ENCODE data around the gene RNLS. TPM values are rescaled to one million over a fixed set of nuclear protein-coding genes. Genes with fewer than 3 reads are reported as not detected.

RNLS gene
- total RNA-seq, 1 experiment from 2014 or later: 8.1 TPM

DNA sequence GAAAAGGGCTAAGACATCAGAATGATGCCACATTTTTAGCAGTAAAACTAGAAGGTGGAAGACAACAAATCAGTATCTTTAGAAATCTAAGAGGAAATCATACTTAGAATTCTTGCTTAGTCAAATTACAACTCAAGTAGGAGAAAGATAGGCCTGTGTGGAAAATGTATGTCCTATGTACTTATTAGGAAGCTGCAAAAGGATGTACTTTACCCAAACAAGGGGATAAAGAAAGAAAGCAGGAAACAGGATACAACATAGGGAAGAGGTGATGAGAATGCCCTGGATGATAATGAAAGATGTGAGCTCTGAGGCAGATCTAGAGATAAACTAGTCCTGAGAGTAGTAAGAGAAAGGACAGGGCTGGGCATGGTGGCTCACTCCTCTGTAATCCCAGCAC is 54.9 kb downstream of the RNLS start:
- no peaks in the 10 kb centered on the region for H3K27me3 ChIP-seq (replicated peaks; ENCODE audit: insufficient read depth, low read depth, low read length, poor library complexity)
- H3K27ac ChIP-seq (ENCODE audit: low read depth, low read length, poor library complexity, severe bottlenecking): no peak overlapping the region
- BruUV-seq (replicated peaks): no TSS peak
- intact Hi-C loops (cut with micrococcal nuclease; ENCODE audit: unreplicated experiment): no loop called here
- no peak for TF ChIP-seq EZH2 (IDR thresholded peaks at IDR 0.05; ENCODE audit: borderline replicate concordance, low read depth, low read length, poor library complexity, severe bottlenecking)
- TF ChIP-seq, protein P1, sequence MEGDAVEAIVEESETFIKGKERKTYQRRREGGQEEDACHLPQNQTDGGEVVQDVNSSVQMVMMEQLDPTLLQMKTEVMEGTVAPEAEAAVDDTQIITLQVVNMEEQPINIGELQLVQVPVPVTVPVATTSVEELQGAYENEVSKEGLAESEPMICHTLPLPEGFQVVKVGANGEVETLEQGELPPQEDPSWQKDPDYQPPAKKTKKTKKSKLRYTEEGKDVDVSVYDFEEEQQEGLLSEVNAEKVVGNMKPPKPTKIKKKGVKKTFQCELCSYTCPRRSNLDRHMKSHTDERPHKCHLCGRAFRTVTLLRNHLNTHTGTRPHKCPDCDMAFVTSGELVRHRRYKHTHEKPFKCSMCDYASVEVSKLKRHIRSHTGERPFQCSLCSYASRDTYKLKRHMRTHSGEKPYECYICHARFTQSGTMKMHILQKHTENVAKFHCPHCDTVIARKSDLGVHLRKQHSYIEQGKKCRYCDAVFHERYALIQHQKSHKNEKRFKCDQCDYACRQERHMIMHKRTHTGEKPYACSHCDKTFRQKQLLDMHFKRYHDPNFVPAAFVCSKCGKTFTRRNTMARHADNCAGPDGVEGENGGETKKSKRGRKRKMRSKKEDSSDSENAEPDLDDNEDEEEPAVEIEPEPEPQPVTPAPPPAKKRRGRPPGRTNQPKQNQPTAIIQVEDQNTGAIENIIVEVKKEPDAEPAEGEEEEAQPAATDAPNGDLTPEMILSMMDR (conservative IDR thresholded peaks at IDR 0.05; ENCODE audit: low read depth, low read length): no peak
- DNase-seq (ENCODE audit: low spot score): no peak
- no peak overlapping the region for H3K4me3 ChIP-seq (ENCODE audit: low read depth, low read length, poor library complexity, severe bottlenecking)
- ChIA-PET POLR2A (ENCODE audit: low non-redundant PET) (no interaction called here), CTCF (no interaction called here)
- no peaks in the 10 kb centered on the region for H3K9me3 ChIP-seq (ENCODE audit: low read depth, low read length, poor library complexity, severe bottlenecking)
- H3K4me1 ChIP-seq (ENCODE audit: insufficient read depth, low read length, poor library complexity, severe bottlenecking): no peaks in the 10 kb centered on the region
- H3K36me3 ChIP-seq (ENCODE audit: insufficient read depth, low read length, poor library complexity, severe bottlenecking): no peaks in the 10 kb centered on the region

DNA sequence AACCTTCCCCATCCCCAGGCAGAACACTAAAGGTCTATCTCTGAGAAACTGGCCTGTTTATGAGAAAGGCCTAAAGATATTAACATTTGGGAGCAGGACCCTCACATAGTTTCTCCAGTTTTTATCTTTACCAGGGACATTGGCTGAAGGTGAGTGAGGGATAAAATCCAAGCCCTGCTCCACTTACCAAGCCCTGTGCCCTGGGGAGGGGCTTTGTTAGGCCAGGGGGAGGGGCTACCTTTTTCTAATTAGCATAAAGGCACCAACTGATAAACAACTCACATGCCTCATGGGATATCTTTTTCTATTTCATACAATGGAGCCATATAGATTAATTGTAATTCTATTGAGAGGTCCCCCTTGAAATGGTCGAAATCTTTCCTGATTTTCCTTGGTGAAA is 55.9 kb downstream of the RNLS start:
- no peaks in the 10 kb centered on the region for H3K27me3 ChIP-seq (replicated peaks; ENCODE audit: insufficient read depth, low read depth, low read length, poor library complexity)
- no peaks in the 10 kb centered on the region for H3K9me3 ChIP-seq (ENCODE audit: low read depth, low read length, poor library complexity, severe bottlenecking)
- intact Hi-C loops (cut with micrococcal nuclease; ENCODE audit: unreplicated experiment): no loop called here
- no peaks in the 10 kb centered on the region for H3K36me3 ChIP-seq (ENCODE audit: insufficient read depth, low read length, poor library complexity, severe bottlenecking)
- ChIA-PET POLR2A (ENCODE audit: low non-redundant PET) (no interaction called here), CTCF (no interaction called here)
- BruUV-seq (replicated peaks): no TSS peak
- no peak overlapping the region for H3K27ac ChIP-seq (ENCODE audit: low read depth, low read length, poor library complexity, severe bottlenecking)
- no peaks in the 10 kb centered on the region for H3K4me1 ChIP-seq (ENCODE audit: insufficient read depth, low read length, poor library complexity, severe bottlenecking)
- no peak overlapping the region for H3K4me3 ChIP-seq (ENCODE audit: low read depth, low read length, poor library complexity, severe bottlenecking)
- no peak for TF ChIP-seq EZH2 (IDR thresholded peaks at IDR 0.05; ENCODE audit: borderline replicate concordance, low read depth, low read length, poor library complexity, severe bottlenecking)
- TF ChIP-seq, protein P1 (conservative IDR thresholded peaks at IDR 0.05; ENCODE audit: low read depth, low read length): no peak
- DNase-seq (ENCODE audit: low spot score): no peak

DNA sequence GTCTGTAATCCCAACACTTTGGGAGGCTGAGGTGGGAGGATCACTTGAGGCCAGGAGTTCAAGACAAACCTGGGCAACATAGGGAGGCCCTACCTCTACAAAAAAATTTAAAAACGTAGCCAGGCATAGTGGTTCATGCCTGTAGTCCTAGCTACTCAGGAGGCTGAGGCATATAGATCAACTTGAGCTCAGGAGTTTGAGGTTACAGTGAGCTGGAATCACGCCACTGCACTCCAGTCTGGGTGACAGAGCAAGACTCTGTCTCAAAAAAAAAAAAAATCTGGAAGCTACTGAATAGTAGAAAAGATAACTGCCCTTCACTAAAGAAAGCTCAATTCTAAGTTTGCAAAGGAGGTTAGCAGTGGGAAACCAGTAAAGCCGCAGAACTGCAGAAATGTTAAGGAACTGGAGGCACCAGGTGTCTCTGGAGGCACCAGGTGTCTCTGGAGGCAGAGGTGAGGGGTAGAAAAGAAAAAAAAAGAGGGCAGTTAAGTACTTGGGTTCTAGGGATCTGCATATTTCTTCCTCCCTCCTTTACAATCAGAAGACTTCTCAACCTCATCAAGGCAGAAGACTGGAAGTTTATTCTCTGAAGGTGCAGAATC is 56.5 kb downstream of the RNLS start:
- TF ChIP-seq, protein P1 (conservative IDR thresholded peaks at IDR 0.05; ENCODE audit: low read depth, low read length): no peak
- TF ChIP-seq EZH2 (IDR thresholded peaks at IDR 0.05; ENCODE audit: borderline replicate concordance, low read depth, low read length, poor library complexity, severe bottlenecking): no peak
- H3K4me1 ChIP-seq (ENCODE audit: insufficient read depth, low read length, poor library complexity, severe bottlenecking): no peaks in the 10 kb centered on the region
- CTCF ChIA-PET: no interaction called here
- POLR2A ChIA-PET (ENCODE audit: low non-redundant PET): interaction anchor here (0.6 kb wide), 1 partner anchor 217 kb away, joined by 3 read pairs; no protein-coding TSS in a partner anchor
- no peaks in the 10 kb centered on the region for H3K9me3 ChIP-seq (ENCODE audit: low read depth, low read length, poor library complexity, severe bottlenecking)
- H3K36me3 ChIP-seq (ENCODE audit: insufficient read depth, low read length, poor library complexity, severe bottlenecking): no peaks in the 10 kb centered on the region
- no peak overlapping the region for H3K4me3 ChIP-seq (ENCODE audit: low read depth, low read length, poor library complexity, severe bottlenecking)
- no peak overlapping the region for H3K27ac ChIP-seq (ENCODE audit: low read depth, low read length, poor library complexity, severe bottlenecking)
- no TSS peak for BruUV-seq (replicated peaks)
- intact Hi-C loops (cut with micrococcal nuclease; ENCODE audit: unreplicated experiment): no loop called here
- H3K27me3 ChIP-seq (replicated peaks; ENCODE audit: insufficient read depth, low read depth, low read length, poor library complexity): no peaks in the 10 kb centered on the region
- DNase-seq (ENCODE audit: low spot score): no peak

All from A673 (cell line).